Kidney epithelial cell (primary cell): Measurements from ENCODE around the gene CPED1. TPM values are rescaled to one million over a fixed set of nuclear protein-coding genes. Genes with fewer than 3 reads are reported as not detected.

Experiments used
- DNase-seq: peaks from one replicate; pipeline ENCODE4 v3.0.0-alpha.2; 2010; ENCODE audit warnings: low read depth
- H3K27me3 ChIP-seq: 2 replicates; pipeline ENCODE4 v1.6.0; 2011; ENCODE audit warnings: low read length; ENCODE audit not compliant: control insufficient read depth, insufficient read depth
- H3K36me3 ChIP-seq: 2 replicates; pipeline ENCODE4 v1.5.1; 2011; ENCODE audit warnings: low read length; ENCODE audit not compliant: control insufficient read depth, insufficient read depth
- H3K4me3 ChIP-seq: 2 replicates; pipeline ENCODE4 v1.5.1; 2011; ENCODE audit warnings: low read depth, mild to moderate bottlenecking, control low read depth, low read length
- CTCF ChIP-seq: IDR thresholded peaks from 2 replicates; pipeline ENCODE4 v1.5.1; 2011; ENCODE audit warnings: mild to moderate bottlenecking, moderate library complexity, low read length, control low read depth, inconsistent platforms; ENCODE audit not compliant: insufficient read depth, poor library complexity, severe bottlenecking
- total RNA-seq: library from RNA; depleted of rRNA; stranded (reverse); fragments of >200 nt; gene quantifications from 2 replicates; pipeline ENCODE4 v1.2.3, GENCODE V29; 2015

Gene CPED1
- total RNA-seq, 1 donor from 2014 or later: 3.2 TPM

- DNase-seq: no peak
- H3K27me3 ChIP-seq: no peaks in the 10 kb centered on the region
- TF ChIP-seq CTCF: no peak
- no peak overlapping the region for H3K4me3 ChIP-seq
- no peaks in the 10 kb centered on the region for H3K36me3 ChIP-seq
These were observed 171.9 kb downstream of the CPED1 start for GRCh38 chr7:121160150-121161008.

- TF ChIP-seq CTCF: no peak
- Histone ChIP-seq H3K4me3 (no peak overlapping the region), H3K36me3 (no peaks in the 10 kb centered on the region), H3K27me3 (no peaks in the 10 kb centered on the region)
- no peak for DNase-seq
These were observed 175.2 kb downstream of the CPED1 start for GRCh38 chr7:121163699-121164098.

GRCh38 chr7:121164247-121164646 is 175.7 kb downstream of the CPED1 start:
- no peaks in the 10 kb centered on the region for H3K36me3 ChIP-seq
- no peak for TF ChIP-seq CTCF
- no peaks in the 10 kb centered on the region for H3K27me3 ChIP-seq
- H3K4me3 ChIP-seq: no peak overlapping the region
- DNase-seq: no peak

- Histone ChIP-seq H3K4me3 (no peak overlapping the region), H3K36me3 (no peaks in the 10 kb centered on the region), H3K27me3 (no peaks in the 10 kb centered on the region)
- TF ChIP-seq CTCF: no peak
- DNase-seq: no peak
These were observed 178.4 kb downstream of the CPED1 start for GRCh38 chr7:121166916-121167315.

GRCh38 chr7:121167971-121168370 is 179.5 kb downstream of the CPED1 start:
- no peaks in the 10 kb centered on the region for H3K27me3 ChIP-seq
- no peak overlapping the region for H3K4me3 ChIP-seq
- no peak for DNase-seq
- no peaks in the 10 kb centered on the region for H3K36me3 ChIP-seq
- TF ChIP-seq CTCF: no peak

GRCh38 chr7:121169469-121169868 is 181.0 kb downstream of the CPED1 start:
- no peak for TF ChIP-seq CTCF
- H3K36me3 ChIP-seq: no peaks in the 10 kb centered on the region
- H3K4me3 ChIP-seq: no peak overlapping the region
- DNase-seq: no peak
- H3K27me3 ChIP-seq: no peaks in the 10 kb centered on the region
